AG10803 (cell line): ENCODE measurements around the gene SYT6.

ENCODE experiments used
- DNase-seq: peaks from one replicate; pipeline ENCODE4 v3.0.0; 2010; ENCODE audit warnings: low read depth
- H3K4me3 ChIP-seq: 2 replicates; pipeline ENCODE4 v1.5.1; 2011; ENCODE audit warnings: mild to moderate bottlenecking, low read length, control low read depth
- TF ChIP-seq, protein P1 (sequence below): conservative IDR thresholded peaks from 2 replicates; pipeline ENCODE4 v1.5.1; 2011; ENCODE audit warnings: mild to moderate bottlenecking, low read length, control low read depth, inconsistent platforms

Gene SYT6

DNA sequence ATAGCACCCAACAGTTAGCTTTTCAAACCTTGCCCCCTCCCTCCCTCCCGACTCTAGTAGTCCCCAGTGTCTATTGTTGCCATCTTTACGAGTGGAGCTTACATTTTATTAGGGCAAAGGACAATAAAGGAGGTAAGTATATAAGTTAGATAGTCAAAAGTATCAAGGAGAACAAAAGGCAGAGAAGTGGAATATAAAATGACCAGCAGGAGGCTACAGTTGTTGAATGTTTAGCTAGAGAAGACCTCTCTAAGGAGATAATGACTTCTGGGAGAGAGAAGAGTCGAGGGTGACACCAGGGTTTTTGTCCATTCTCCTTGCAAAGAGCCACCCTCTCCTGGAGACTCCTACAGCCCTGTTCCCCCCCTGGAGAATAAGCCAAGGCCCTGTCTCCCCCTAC is 48.7 kb downstream of the SYT6 start:
- TF ChIP-seq, protein P1, sequence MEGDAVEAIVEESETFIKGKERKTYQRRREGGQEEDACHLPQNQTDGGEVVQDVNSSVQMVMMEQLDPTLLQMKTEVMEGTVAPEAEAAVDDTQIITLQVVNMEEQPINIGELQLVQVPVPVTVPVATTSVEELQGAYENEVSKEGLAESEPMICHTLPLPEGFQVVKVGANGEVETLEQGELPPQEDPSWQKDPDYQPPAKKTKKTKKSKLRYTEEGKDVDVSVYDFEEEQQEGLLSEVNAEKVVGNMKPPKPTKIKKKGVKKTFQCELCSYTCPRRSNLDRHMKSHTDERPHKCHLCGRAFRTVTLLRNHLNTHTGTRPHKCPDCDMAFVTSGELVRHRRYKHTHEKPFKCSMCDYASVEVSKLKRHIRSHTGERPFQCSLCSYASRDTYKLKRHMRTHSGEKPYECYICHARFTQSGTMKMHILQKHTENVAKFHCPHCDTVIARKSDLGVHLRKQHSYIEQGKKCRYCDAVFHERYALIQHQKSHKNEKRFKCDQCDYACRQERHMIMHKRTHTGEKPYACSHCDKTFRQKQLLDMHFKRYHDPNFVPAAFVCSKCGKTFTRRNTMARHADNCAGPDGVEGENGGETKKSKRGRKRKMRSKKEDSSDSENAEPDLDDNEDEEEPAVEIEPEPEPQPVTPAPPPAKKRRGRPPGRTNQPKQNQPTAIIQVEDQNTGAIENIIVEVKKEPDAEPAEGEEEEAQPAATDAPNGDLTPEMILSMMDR = no peak
- no peak for DNase-seq
- no peak overlapping the region for H3K4me3 ChIP-seq

DNA sequence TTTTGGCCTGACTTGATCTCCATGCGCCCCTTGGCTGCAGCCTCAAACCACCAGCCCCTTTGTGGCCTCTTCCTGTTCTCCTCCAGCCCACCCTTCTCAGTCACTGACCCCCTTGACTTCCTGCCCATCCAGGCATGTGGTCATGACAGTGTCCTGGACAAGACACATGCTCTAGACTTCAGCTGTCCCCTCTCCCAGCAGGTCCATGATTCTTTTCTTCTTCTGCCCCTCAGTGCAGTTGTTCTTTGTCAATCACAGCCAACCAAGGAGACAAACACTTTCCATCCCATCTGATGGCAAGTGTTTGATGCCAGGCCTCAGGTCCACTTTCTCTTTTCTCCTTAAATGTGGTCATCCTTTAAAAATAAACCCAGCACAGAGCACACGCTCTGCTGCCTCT is 49.7 kb downstream of the SYT6 start:
- H3K4me3 ChIP-seq = no peak overlapping the region
- DNase-seq = no peak
- TF ChIP-seq, protein P1 = no peak

DNA sequence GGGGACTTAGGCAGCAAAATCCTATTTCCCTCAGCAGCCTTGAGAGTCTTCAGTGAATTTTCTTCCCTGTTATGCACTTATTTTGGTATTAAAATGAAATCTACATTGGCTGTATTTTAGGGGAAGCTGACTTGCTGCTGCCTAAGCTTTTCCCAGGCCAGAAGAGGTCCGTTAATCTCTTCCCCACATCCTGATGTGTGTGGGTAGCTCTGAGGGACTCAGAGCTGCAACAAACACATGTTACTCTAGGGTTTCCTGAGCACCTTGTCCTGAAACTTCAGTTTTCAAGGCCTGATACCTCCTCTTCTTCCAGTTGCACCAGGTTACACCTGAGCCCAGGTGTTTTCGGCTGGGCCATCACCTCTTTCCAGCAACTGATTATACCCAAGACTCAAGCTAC is 51.5 kb downstream of the SYT6 start:
- DNase-seq = no peak
- H3K4me3 ChIP-seq = no peak overlapping the region
- TF ChIP-seq, protein P1 = no peak

DNA sequence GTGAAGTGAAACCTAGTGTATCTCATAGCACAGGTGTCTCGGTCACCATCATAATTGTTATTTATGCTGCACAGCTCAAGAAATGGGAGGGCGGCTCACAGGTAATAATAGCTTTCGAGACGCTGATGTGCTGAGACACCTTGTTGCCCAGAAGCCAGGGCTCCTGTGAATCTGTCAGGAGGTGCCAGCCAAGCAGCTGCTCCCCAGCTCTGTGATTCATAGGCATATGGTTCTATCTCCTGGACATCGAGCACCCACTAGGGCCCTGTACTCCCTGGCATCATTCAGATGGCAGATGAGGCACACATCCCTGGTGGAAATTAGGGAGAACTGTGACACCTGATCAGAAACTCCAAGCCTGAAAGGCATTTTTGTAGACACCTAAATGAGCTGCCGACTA is 53.5 kb downstream of the SYT6 start:
- no peak for DNase-seq

DNA sequence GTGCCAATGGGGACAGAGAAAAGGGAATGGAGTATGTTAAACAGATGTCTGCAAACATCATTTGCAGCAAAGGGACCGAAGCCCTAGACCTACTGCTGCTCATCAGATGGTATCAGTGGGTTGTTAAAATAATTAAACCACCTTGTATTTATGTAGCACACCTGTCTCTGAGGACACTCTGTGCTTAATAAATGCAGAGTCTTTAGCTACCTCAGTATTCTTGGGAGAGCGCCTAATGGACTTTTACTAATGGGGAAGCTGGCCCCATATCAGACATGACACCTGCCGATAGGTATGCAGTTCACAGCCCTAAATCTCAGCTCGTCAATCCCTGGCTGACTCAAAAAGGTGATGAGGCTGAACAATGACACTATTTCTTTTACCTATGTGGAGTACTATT is 54.4 kb downstream of the SYT6 start:
- TF ChIP-seq, protein P1 = no peak
- DNase-seq = no peak

More for the DNA sequence above, 53.5 kb downstream of the SYT6 start:
- TF ChIP-seq, protein P1 = no peak
- H3K4me3 ChIP-seq = no peak overlapping the region

DNA sequence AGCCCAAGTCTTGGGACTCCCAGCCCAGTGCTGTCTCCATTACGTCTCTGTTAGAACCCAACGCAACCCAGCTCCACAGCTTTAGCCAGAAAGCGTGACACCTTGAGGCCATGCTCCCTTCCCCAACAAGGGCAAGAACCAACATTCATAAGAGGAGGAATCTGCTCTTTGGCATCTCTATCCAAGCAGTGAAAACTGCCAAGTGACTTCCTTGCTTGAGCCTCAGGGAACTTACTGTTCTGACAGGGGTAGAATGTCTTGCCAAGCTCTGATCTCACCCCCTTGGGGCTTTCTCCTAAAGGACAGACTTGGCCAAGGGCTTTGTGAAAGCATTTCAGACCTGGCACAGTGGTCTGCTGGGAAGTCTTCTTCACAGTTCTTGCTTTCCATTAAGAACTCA is 56.6 kb downstream of the SYT6 start:
- no peak overlapping the region for H3K4me3 ChIP-seq
- no peak for DNase-seq
- TF ChIP-seq, protein P1 = no peak

More for the DNA sequence above, 54.4 kb downstream of the SYT6 start:
- H3K4me3 ChIP-seq = no peak overlapping the region

DNA sequence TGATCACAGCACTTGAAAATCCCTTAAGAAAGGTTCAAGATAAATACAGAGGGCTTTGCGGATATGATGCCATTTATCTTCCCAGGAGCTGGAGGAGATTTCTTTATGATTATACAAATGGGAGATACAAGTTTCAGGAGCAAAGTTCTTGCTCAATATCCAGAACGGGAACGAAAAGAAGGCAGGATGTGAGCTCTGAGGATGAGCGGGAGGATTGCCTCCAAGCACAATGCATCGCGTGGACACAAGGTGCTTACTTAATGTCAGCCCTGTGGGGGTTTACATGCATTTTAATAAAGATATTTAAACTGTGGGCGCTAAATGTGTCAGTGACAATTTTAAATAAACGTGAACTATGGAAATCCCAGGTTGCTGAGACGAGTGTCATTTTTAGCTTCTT is 59.0 kb downstream of the SYT6 start:
- DNase-seq = no peak
- H3K4me3 ChIP-seq = no peak overlapping the region
- TF ChIP-seq, protein P1 = no peak
